Measurements from ENCODE around the gene AK1. TPM values are rescaled to one million over a fixed set of nuclear protein-coding genes. Genes with fewer than 3 reads are reported as not detected.
A peak's percentile ranks its signal among the peaks of the same experiment; 100 is the strongest.

The AK1 gene
- total and polyA plus RNA-seq, 2 of the 13 experiments (the other 11 are each of a cell fraction or from before 2014, with no cell fraction given): 19.1 to 32.8 TPM

GRCh38 chr9:127915801-127916719 lies 38.6 kb upstream of the AK1 start (continued):
- 0 out of 2 replicates have a peak, but pooled peaks have one; percentile 53 for TF ChIP-seq ZNF142 (CRISPR knock-in tag; IDR thresholded peaks at IDR 0.05)
- no peak for TF ChIP-seq SP4 (CRISPR knock-in tag; IDR thresholded peaks at IDR 0.05)
- TF ChIP-seq RARA (CRISPR knock-in tag; IDR thresholded peaks at IDR 0.05): no peak
- no peak; the same call in 1 of the 2 replicates for TF ChIP-seq PHF20 (CRISPR knock-in tag; IDR thresholded peaks at IDR 0.05)
- 0 out of 2 replicates have a peak, but pooled peaks have one; percentile 32 for TF ChIP-seq ZNF563 (CRISPR knock-in tag; IDR thresholded peaks at IDR 0.05)
- TF ChIP-seq HMGXB4 (CRISPR knock-in tag; IDR thresholded peaks at IDR 0.05; ENCODE audit: borderline replicate concordance in 1 of 2, low read depth in 1 of 2): peak in 1 of 2 experiments; percentile 45; a peak in 1 of 4 replicates
- peak; percentile 40; the same call in 1 of the 2 replicates for TF ChIP-seq ZNF317 (CRISPR knock-in tag; IDR thresholded peaks at IDR 0.05)
- TF ChIP-seq ZNF891 (CRISPR knock-in tag; IDR thresholded peaks at IDR 0.05): peak; percentile 84
- no peak for TF ChIP-seq SP2 (CRISPR knock-in tag; IDR thresholded peaks at IDR 0.05)
- TF ChIP-seq CTCF (CRISPR knock-in tag; IDR thresholded peaks at IDR 0.05): peak; percentile 20; the same call in 1 of the 2 replicates
- 0 out of 2 replicates have a peak, but pooled peaks have one; percentile 7 for TF ChIP-seq YEATS4 (CRISPR knock-in tag; IDR thresholded peaks at IDR 0.05; ENCODE audit: borderline replicate concordance)
- peak; percentile 66; the same call in 1 of the 2 replicates for TF ChIP-seq ZNF776 (CRISPR knock-in tag; IDR thresholded peaks at IDR 0.05)
- no peak; the same call in 1 of the 2 replicates for TF ChIP-seq ZNF768 (CRISPR knock-in tag; IDR thresholded peaks at IDR 0.05)
- TF ChIP-seq ZNF337 (CRISPR knock-in tag; IDR thresholded peaks at IDR 0.05; ENCODE audit: borderline replicate concordance, low read depth): no peak
- 0 out of 2 replicates have a peak, but pooled peaks have one; percentile 49 for TF ChIP-seq GLI4 (CRISPR knock-in tag; IDR thresholded peaks at IDR 0.05; ENCODE audit: borderline replicate concordance)
- 0 out of 2 replicates have a peak, but pooled peaks have one; percentile 60 for TF ChIP-seq ZNF160 (CRISPR knock-in tag; IDR thresholded peaks at IDR 0.05)
- no peak for TF ChIP-seq ZNF124 (CRISPR knock-in tag; IDR thresholded peaks at IDR 0.05)
- no peak for TF ChIP-seq NFYB (CRISPR knock-in tag; IDR thresholded peaks at IDR 0.05)
- no peak for TF ChIP-seq GATAD1 (CRISPR knock-in tag; IDR thresholded peaks at IDR 0.05)

All from HepG2 (cell line).